CD4-positive, alpha-beta T cell (primary cell): ENCODE measurements around the gene NCAM2. TPM values are rescaled to one million over a fixed set of nuclear protein-coding genes. Genes with fewer than 3 reads are reported as not detected.

Source experiments
- ATAC-seq: fragments of 200-7000 bp; cut with Tn5 transposase; one replicate; pipeline ENCODE4 v1.10.0; 2022; ENCODE audit warnings: mild to moderate bottlenecking; ENCODE audit not compliant: poor library complexity
- CTCF ChIA-PET: fragments of 350-600 bp; sonication (Branson Sonifier 250); formaldehyde crosslinking; loops from one replicate; lab custom pipeline; 2021; ENCODE audit warnings: antibody characterized with exemption, inconsistent platforms; lab: Charles Lee
- POLR2A ChIA-PET: fragments of 350-600 bp; sonication (Branson Sonifier 250); formaldehyde crosslinking; loops from one replicate; lab custom pipeline; 2021; ENCODE audit warnings: antibody characterized with exemption, inconsistent platforms; lab: Charles Lee
- DNase-seq, 14 experiments: peaks; one replicate each; pipeline ENCODE4 v3.0.0-alpha.2; 2013 to 2020; ENCODE audit warnings: mixed read lengths in 2 of 14
- H3K27ac ChIP-seq, 2 donors: one replicate each; pipeline versions ENCODE4 v1.5.1 to v1.7.0; 2013; ENCODE audit warnings: low read length in 2 of 2, low read depth in 1 of 2, mild to moderate bottlenecking in 1 of 2
- H3K27me3 ChIP-seq, 2 experiments: 1 replicate in 1 of 2; 2 replicates in 1 of 2; pipeline versions ENCODE4 v1.6.1 to v1.7.0; 2013; ENCODE audit warnings: low read length in 2 of 2, control low read depth in 1 of 2, mild to moderate bottlenecking in 1 of 2, moderate library complexity in 1 of 2; ENCODE audit not compliant: insufficient read depth in 2 of 2, control insufficient read depth in 1 of 2
- H3K36me3 ChIP-seq: one replicate; pipeline ENCODE4 v1.6.1; 2013; ENCODE audit warnings: low read length, control low read depth; ENCODE audit not compliant: insufficient read depth
- H3K4me1 ChIP-seq: one replicate; pipeline ENCODE4 v1.6.1; 2013; ENCODE audit warnings: low read length, control low read depth; ENCODE audit not compliant: insufficient read depth
- H3K4me3 ChIP-seq: one replicate; pipeline ENCODE4 v1.5.1; 2013; ENCODE audit warnings: mild to moderate bottlenecking, low read length, moderate library complexity
- H3K9me3 ChIP-seq, 2 experiments: 1 replicate in 1 of 2; 2 replicates in 1 of 2; pipeline versions ENCODE4 v1.6.1 to v1.7.0; 2013; ENCODE audit warnings: low read length in 2 of 2, mild to moderate bottlenecking in 2 of 2, control low read depth in 1 of 2, moderate library complexity in 1 of 2; ENCODE audit not compliant: control insufficient read depth in 1 of 2, insufficient read depth in 1 of 2
- H3K27ac Mint-ChIP-seq: one replicate; pipeline ENCODE4 v1.8.0; 2020; ENCODE audit warnings: mixed read lengths
- H3K27me3 Mint-ChIP-seq: one replicate; pipeline ENCODE4 v1.8.0; 2021; ENCODE audit warnings: mixed read lengths
- H3K36me3 Mint-ChIP-seq: one replicate; pipeline ENCODE4 v1.8.0; 2021; ENCODE audit warnings: low read depth, mixed read lengths
- H3K4me1 Mint-ChIP-seq: one replicate; pipeline ENCODE4 v1.8.0; 2021; ENCODE audit warnings: low read depth, mixed read lengths
- H3K4me3 Mint-ChIP-seq: one replicate; pipeline ENCODE4 v1.8.0; 2020; ENCODE audit warnings: mild to moderate bottlenecking, mixed read lengths
- H3K9me3 Mint-ChIP-seq: one replicate; pipeline ENCODE4 v1.8.0; 2020; ENCODE audit warnings: mixed read lengths
- intact Hi-C, 2 experiments: fragments of 100-400 bp; cut with DNase I in 1 of 2; cut with micrococcal nuclease in 1 of 2; formaldehyde crosslinking; loops; one replicate each; pipeline versions ENCODE4 v1.15.1 to v1.9.0; 2023 to 2025; cut with DNase I, micrococcal nuclease
- total RNA-seq, 174 experiments: library from RNA in 2 of 174; stranded (reverse) in 2 of 174; gene quantifications; one replicate each; pipeline ENCODE4 v1.2.3 and lab custom pipeline; 2021 to 2026
- TF ChIP-seq, protein P1 (sequence below): fragments of 200-600 bp; IDR thresholded peaks from one replicate; pipeline ENCODE4 v1.8.0; 2022; ENCODE audit warnings: antibody characterized with exemption, mild to moderate bottlenecking

NCAM2 gene
- total RNA-seq, 2 experiments from 2014 or later: not detected

DNA sequence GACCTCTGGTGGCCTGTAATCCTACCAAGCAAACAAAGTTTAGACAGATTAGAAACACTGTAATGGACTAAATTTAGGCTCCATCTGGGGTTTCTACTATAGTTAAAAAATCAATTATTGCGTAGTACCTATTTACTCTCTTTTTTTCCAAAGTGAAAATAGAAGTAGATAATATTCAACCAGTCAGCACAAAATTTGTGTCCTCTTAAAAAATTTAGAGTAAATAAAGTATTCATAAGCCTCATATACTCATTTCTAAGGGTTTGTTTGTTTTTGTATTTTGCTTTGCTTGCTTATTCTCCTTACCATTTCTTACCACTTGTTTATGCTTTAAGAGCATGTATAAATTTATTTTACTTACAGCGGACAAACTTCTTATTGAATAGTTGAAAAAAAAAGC, 54.5 kb downstream of the NCAM2 start:
- ChIA-PET CTCF (no interaction called here), POLR2A (no interaction called here)
- H3K27ac ChIP-seq: no peak overlapping the region
- H3K27me3 Mint-ChIP-seq: no peaks in the 10 kb centered on the region
- TF ChIP-seq, protein P1, sequence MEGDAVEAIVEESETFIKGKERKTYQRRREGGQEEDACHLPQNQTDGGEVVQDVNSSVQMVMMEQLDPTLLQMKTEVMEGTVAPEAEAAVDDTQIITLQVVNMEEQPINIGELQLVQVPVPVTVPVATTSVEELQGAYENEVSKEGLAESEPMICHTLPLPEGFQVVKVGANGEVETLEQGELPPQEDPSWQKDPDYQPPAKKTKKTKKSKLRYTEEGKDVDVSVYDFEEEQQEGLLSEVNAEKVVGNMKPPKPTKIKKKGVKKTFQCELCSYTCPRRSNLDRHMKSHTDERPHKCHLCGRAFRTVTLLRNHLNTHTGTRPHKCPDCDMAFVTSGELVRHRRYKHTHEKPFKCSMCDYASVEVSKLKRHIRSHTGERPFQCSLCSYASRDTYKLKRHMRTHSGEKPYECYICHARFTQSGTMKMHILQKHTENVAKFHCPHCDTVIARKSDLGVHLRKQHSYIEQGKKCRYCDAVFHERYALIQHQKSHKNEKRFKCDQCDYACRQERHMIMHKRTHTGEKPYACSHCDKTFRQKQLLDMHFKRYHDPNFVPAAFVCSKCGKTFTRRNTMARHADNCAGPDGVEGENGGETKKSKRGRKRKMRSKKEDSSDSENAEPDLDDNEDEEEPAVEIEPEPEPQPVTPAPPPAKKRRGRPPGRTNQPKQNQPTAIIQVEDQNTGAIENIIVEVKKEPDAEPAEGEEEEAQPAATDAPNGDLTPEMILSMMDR: no peak
- H3K4me1 Mint-ChIP-seq: no peaks in the 10 kb centered on the region
- no peak overlapping the region for H3K4me3 ChIP-seq
- peaks cover 0 to 9% of the 10 kb centered on the region in 2 experiments for H3K9me3 ChIP-seq
- no peaks in the 10 kb centered on the region for H3K27me3 ChIP-seq
- no peaks in the 10 kb centered on the region for H3K36me3 ChIP-seq
- DNase-seq (no peak), ATAC-seq (no peak)
- no peak overlapping the region for H3K4me3 Mint-ChIP-seq
- H3K9me3 Mint-ChIP-seq: no peaks in the 10 kb centered on the region
- H3K4me1 ChIP-seq: no peaks in the 10 kb centered on the region
- no peak overlapping the region for H3K27ac Mint-ChIP-seq
- intact Hi-C loops: no loop called here
- no peaks in the 10 kb centered on the region for H3K36me3 Mint-ChIP-seq

DNA sequence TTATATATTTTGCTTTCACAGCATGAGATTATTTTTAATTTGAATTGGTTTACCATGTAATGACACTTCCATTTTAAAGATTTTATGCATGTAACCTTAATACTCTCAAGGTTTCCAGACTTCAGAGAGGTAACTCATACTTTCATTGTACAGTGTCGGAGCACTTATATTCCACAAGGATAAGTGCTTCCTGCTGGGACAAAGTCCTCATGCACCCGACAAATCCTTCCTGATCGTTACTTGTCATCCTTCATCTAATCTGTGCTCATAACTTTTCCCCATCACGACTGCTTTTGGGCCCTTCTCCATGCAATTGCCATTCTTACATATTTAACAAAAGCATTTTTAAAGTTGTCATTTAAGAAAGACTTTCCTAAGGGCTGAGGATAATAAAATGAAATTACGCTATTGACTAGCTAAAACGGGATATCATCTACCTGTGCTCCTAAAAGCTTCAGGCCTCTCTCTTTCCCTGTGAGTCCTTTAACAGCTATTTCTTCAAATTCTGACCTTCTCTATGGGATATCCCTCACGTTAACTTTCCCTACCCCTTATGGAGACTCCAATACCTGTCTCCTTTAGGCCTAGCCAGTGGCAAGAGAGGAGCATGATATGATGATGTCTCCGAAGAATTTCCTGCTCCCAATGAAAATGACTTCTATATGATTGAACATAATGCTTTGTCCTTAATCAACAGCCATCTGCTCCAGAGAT, 59.3 kb downstream of the NCAM2 start:
- Histone ChIP-seq H3K4me1 (no peaks in the 10 kb centered on the region), H3K27ac (no peak overlapping the region), H3K9me3 (no peaks in the 10 kb centered on the region), H3K27me3 (no peaks in the 10 kb centered on the region), H3K4me3 (no peak overlapping the region), H3K36me3 (no peaks in the 10 kb centered on the region)
- DNase-seq (no peak), ATAC-seq (no peak)
- CTCF ChIA-PET: no interaction called here
- H3K36me3 Mint-ChIP-seq: no peaks in the 10 kb centered on the region
- no peak overlapping the region for H3K27ac Mint-ChIP-seq
- no peak overlapping the region for H3K4me3 Mint-ChIP-seq
- intact Hi-C loops: no loop called here
- no peaks in the 10 kb centered on the region for H3K4me1 Mint-ChIP-seq
- POLR2A ChIA-PET: no interaction called here
- H3K9me3 Mint-ChIP-seq: no peaks in the 10 kb centered on the region
- H3K27me3 Mint-ChIP-seq: no peaks in the 10 kb centered on the region
- TF ChIP-seq, protein P1: no peak

DNA sequence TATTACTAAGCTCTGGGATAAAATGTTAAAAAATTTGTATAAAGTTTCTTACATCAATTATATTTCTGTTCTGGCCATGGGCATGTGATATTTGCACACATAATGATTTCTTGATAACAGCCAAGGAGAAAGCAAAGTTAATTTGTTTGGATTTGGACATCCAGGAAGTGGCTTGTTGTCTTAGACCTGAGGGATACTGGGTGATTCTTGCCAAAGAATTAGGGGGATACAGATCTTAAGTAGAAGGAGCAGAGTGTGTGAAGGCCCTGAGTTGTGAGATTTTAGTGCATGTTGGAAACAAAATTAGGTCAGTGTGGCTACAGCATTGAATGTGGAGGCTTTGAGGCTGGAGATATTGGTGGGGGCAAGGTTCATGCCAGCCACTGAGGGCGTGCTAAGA, 65.6 kb downstream of the NCAM2 start:
- no peak overlapping the region for H3K27ac Mint-ChIP-seq
- no peaks in the 10 kb centered on the region for H3K27me3 Mint-ChIP-seq
- H3K4me1 ChIP-seq: no peaks in the 10 kb centered on the region
- POLR2A ChIA-PET: no interaction called here
- no peaks in the 10 kb centered on the region for H3K36me3 ChIP-seq
- no peaks in the 10 kb centered on the region for H3K9me3 ChIP-seq
- CTCF ChIA-PET: no interaction called here
- no peak overlapping the region for H3K27ac ChIP-seq
- no peaks in the 10 kb centered on the region for H3K4me1 Mint-ChIP-seq
- intact Hi-C loops: no loop called here
- H3K4me3 Mint-ChIP-seq: no peak overlapping the region
- DNase-seq: no peak
- H3K9me3 Mint-ChIP-seq: no peaks in the 10 kb centered on the region
- TF ChIP-seq, protein P1: no peak
- H3K27me3 ChIP-seq: no peaks in the 10 kb centered on the region
- H3K36me3 Mint-ChIP-seq: no peaks in the 10 kb centered on the region
- ATAC-seq: no peak
- no peak overlapping the region for H3K4me3 ChIP-seq
